GM19395 (cell line): ENCODE results near the gene GRIK4.
"Not testable (repeated sequence)": the region's sequence is repeated elsewhere in the genome, so short reads cannot be mapped to it uniquely, and the experiment has no call there.

Experiments used
- ATAC-seq: cut with Tn5 transposase; IDR thresholded peaks from one replicate; pipeline ENCODE4 v1.9.1; 2021; ENCODE audit warnings: mild to moderate bottlenecking, moderate library complexity; ENCODE audit not compliant: unreplicated experiment

The GRIK4 gene

DNA sequence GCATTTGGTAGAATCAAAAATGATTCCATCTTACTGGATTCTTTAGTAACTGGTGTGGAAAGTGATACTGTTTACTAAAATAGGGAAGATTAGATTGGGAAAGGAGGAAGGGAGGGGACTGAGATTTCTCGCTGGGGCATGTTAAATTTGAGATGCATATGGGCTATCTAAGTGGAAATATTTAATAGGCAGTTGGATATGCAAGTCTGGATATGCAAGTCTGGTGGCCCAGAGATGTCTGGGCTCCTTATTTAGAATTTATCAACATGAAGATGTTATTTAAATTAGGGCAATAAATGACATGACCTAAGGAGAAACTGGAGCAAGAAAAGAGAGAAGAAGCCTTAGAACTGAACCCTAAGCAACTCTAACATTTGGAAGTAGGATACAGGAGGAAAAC, 495.4 kb downstream of the GRIK4 start:
- ATAC-seq: no peak

DNA sequence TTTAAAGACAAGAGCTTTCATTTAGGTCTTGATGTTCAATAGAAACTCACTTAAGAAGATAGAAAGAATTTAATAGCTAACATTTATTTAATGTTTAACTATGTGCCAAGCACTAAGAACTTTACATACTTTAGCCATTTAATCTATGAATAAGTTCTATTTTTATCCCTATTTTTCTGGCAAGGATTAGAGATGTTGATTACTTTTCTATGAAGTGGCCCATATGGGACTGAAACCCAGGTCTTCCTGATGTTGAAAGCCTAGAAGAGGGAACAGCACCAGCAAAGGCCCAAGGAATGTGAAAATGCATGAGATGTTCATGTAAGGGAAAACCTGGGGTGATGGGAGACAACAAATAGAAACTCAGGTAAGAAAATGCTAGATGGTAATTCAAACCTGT, 497.0 kb downstream of the GRIK4 start:
- ATAC-seq: no peak

DNA sequence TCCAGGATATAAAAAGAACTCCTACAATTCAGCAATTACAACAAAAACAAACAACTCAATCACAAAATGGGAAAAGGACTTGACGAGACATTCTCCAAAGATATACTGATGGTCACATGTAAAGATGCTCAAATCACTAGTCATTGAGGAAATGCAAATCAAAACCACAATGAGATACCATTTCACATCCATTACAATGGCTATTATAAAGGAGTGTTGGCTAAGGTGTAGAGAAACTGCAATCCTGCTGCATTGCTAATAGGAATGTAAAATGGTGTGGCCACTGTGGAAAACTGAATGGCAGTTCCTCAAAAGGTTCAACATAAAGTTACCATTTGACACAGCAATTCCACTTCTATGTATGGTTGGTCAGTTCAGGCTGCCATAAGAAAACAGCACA, 500.5 kb downstream of the GRIK4 start:
- ATAC-seq: no peak

DNA sequence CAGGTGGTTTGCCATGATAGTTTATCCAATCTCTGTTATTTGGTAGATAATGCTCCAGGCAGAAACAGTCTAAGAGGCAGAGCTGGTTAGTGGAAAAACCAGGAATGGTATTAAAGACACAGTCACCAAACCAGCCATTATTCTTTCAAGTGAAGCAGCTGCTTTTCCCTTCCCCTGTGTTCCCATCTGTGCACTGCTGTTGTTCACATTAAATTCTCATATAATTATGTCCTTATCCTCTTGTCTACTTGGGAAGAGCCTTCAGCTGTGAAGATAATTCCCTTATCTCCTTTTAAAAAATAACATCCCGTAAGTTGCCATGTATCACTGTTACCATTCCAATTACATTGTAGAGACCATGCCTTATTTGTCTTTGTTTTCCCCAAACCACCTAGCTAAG, 507.2 kb downstream of the GRIK4 start:
- ATAC-seq: no peak

DNA sequence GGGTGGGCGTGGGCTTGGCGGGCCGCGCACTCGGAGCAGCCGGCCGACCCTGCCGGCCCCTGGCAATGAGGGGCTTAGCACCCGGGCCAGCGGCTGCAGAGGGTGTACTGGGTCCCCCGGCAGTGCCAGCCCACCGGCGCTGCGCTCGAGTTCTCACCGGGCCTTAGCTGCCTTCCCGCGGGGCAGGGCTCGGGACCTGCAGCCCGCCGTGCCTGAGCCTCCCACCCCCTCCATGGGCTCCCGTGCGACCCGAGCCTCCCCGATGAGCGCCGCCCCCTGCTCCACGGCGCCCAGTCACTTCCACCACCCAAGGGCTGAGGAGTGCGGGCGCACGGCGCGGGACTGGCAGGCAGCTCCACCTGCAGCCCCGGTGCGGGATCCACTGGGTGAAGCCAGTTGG, 510.2 kb downstream of the GRIK4 start:
- ATAC-seq: not testable (repeated sequence)

DNA sequence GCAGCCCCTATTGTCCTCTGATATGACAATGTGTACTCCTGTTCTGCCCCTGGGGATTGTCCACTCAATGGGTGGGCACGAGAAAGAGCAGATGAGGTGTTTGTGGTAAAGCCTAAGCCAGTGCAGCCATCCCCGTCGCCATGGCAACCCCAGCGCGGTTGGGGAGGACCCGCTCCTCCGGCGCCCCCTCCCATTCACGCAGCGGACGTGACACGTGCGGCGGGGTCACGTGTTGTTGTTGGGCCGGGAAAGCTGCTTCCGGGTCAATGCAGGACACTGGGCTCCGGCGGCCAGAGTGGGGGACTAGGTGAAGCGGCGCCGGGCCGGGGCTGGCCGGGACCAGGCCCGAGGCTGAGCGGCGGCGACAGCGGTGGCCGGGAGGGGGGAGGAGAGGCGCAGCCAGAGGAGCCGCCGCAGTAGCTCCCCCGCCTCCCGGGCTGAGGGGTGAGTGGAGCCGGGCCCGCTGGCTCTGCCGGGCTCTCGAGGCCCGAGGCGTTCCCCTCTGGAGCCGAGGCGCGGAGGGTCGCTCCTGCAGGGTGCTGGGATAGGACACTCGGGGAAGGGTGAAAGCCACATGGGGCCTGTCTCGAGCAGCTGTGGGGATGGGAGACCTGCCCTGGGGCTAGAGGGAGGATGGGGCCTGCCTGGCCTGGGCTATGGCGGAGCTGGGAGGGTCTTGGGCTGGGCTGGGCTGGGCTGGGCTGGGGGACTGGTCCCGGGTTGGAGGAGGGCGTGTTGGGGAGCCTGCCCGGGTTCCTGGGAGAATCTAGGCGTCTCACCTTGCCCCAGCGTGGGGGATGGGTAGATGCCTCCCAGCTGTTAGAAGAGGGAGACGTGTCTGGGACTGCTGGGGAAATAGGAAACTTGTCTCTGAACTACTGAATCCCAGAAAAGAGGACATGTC, 512.6 kb downstream of the GRIK4 start, which contains the start of gene TBCEL:
TBCEL (plus strand) TSS at position 255 of the 904 bp plus-strand sequence. CDS start 21,589 bp downstream, outside the sequence.
- ATAC-seq: peak; percentile 98

DNA sequence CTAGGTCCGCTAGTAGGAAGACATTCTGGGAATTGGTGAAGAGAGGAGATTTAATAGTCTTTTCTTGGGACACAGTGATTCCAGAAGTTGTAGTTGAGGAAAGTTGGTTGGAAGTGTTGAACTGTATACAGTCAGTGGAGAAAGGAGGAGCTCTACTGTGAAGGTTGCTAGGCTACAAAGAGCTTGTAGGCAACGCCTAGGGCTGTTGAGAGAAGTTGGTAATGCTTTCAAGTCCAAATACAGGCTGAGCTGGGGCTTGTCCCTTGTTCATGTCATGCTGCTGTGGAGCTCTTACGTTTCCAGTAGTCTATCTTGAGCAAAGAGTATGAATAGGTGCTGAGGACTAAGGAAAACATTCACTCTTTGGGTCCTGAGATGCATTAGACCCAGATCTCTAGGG, 513.4 kb downstream of the GRIK4 start:
- ATAC-seq: no peak

DNA sequence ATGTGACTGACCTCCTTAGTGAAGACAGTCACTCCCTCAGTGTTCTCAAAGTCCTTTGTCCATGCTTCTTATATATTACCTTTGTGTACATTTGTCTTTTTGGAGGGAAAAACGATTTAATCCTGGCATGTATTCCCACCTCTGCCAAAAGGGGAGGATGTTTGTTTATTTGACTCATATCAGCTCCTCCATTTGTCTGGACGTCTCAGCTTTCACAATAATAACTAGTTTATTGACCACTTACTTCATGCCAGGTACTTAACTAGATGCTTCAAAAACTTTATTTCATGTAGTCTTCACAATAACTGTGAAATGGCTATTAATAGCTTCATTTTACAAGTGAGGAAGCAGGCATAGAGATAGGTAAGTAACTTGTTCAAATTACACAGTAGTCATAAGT, 517.6 kb downstream of the GRIK4 start:
- ATAC-seq: no peak

DNA sequence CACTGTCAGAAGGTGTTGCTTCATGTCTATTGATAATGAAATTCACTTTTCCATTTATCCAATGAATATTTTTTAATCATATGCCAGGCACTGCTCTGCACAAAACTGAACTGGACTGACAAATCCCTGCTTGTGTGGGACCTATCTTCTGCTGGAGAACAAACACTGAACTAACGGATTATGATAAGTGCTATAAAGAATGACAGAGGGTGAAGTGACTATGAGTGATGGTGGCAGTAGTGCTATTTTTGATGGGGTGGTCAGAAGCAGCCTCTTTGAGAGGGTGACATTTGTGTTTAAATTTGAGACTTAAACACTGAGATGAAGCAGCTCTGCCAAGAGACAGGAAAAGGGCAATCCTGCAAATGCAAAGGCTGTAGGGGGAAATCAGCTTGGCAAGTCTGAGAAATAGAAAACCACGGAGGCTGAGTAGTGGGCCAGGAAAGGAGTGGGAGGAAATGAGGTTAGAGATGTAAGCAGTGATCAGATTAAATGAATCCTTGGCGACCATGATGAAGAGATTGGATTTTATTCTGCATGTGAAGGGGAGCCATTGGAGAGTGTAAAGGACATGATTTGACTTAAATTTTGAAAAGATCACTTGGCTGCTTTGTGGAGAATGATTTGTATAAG, 518.4 kb downstream of the GRIK4 start:
- ATAC-seq: no peak

DNA sequence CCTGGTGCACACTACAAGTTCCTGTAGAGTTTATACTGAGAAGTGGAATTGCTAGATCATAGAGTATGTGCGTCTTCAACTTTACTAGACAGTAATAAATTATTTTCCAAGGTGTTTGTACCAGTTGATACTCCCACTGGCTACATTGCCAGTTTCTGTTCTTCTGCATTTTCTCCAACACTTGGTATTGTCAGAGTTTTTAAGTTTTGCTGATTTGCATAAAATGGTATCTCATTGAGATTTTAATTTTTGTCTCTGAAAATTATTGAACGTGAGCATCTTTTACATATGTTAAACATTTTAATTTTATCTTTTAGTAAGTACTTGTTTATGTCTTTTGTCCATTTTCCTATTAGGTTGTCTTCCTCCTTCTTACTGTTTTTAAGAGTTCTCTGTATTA, 519.6 kb downstream of the GRIK4 start:
- no peak for ATAC-seq

DNA sequence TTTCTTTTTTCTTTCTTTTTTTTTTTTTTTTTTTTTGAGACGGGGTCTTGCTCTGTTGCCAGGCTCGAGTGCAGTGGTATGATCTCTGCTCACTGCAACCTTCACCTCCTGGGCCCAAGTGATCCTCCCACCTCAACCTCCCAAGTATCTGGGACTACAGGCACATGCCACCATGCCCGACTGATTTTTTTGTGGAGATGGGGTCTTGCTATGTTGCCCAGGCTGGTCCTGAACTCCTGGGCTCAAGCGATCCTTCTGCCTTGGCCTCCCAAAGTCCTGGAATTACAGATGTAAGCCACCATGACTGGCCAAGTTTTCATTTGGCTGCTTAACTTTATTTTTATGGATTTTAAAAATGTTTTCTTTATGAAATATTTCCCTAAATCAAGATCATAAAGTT, 520.1 kb downstream of the GRIK4 start:
- ATAC-seq: not testable (repeated sequence)

DNA sequence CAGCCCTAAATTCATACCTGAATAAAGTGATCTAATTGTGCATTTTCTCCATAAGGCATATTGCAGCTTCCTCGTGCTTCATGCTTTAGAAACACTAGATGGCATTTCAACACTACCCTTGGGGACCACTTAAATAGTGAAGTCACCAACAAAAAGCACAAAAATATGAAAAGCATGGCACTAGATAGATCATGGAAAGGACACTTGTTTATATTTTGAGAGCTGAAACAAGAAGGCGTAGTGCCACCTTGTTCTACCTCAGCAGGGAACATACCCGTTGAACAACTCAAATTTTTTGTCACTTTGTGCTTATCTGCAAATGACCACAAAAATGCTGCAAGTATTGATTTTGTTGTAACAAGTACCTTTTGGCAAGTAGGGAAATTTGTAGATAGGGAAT, 521.0 kb downstream of the GRIK4 start:
- no peak for ATAC-seq

DNA sequence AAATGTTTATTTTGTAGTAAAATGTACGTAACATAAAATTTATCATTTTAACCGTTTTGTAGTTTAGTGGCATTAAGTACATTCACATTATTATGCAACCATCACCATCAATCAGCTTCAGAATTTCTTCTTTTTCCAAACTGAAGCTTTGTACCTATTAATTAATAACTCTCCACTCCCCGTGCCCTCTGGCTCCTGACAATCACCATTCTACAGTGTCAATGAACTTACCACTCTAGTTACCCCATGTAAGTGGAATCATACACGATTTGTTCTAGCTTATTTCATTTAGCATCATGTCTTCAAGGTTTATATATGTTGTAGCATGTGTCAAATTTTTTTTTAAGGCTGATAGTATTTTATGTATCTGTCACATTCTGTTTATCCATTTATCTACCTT, 522.1 kb downstream of the GRIK4 start:
- ATAC-seq: no peak

DNA sequence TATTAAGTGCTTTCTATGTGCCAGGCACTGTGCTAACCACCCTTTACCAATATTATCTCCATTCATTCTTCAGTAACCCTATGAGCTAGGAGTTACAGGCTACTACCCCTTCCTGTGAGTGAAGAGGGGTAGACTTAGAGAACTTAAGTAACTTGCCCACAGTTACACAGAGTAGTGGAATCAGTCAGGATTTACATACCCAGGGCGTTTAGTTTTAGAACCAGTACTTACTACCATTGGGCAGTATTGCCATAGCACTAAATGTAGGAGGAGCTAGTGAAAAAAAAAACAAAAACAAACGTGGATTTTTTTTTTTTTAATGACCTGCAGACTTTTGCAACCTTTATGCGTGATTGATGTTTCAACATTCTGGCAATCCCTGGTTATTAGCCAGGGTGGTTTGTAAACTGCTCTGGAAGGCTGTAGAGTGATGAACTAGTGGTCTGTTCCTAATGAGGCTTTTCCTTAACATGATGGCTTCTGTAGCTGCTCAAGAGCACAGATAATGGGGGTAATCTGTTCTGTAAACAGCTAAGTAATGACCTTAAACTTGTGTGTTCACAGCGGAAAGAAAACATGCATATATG, 523.7 kb downstream of the GRIK4 start:
- ATAC-seq: no peak

DNA sequence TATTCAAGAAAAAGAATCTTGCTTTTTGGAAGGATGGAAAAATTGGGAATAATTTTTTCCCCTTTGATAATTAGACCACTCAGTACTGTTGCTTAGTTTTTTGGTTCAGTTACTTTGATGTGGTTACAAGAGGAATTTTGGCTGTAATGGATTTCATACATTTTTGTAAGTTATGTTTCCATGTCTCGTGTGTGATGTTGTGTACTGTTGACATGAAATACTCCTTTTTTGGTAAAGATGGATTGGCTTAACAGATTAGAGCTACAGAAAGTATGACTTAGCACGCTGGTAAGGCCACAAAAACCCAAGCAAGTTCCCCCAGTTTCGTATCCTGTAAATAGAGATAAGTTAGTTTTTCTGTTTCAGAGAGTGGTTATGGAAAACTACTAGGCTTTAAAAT, 524.2 kb downstream of the GRIK4 start:
- ATAC-seq: peak; percentile 53

DNA sequence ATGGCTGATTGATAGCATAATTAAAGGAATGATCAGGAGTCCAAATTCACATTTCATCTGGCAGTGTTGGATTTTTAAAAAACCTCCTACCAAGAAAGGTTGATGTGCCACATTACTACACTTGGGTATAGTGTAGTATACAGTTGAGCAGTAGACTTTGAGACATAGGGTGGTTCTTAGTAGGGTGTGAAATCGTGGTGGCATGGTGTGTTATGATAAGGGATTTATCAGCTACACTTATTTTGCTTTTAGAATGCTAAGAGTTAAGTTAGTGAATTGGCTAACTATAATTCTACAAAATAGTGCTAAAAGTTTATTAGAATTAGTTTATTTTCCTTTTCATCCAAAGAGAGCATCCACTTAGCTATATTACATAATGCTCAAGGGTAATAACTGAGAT, 525.5 kb downstream of the GRIK4 start:
- no peak for ATAC-seq
